ENCODE results near the gene PPARG.

Gene PPARG

GRCh38 chr3:12395349-12396012 is 106.6 kb downstream of the PPARG start:
- CTCF ChIA-PET = interaction anchor here (0.6 kb wide), 1 partner anchor 209 kb away, joined by 3 read pairs; no protein-coding TSS in a partner anchor
- TF ChIP-seq SP1 (IDR thresholded peaks at IDR 0.05) (no peak), FOXK2 (IDR thresholded peaks at IDR 0.05) (no peak), FOXM1 (IDR thresholded peaks at IDR 0.05; ENCODE audit: borderline replicate concordance) (no peak), HDGF (IDR thresholded peaks at IDR 0.05; ENCODE audit: borderline replicate concordance) (no peak), NFRKB (IDR thresholded peaks at IDR 0.05) (no peak), BHLHE40 (IDR thresholded peaks at IDR 0.05; ENCODE audit: borderline replicate concordance) (no peak)
- no peak for DNase-seq (ENCODE audit: extremely low spot score)
- POLR2A ChIA-PET = interaction anchor here (1.4 kb wide), 1 partner anchor 89 kb away, joined by 4 read pairs; the partner anchor contains the start of gene TSEN2

DNA sequence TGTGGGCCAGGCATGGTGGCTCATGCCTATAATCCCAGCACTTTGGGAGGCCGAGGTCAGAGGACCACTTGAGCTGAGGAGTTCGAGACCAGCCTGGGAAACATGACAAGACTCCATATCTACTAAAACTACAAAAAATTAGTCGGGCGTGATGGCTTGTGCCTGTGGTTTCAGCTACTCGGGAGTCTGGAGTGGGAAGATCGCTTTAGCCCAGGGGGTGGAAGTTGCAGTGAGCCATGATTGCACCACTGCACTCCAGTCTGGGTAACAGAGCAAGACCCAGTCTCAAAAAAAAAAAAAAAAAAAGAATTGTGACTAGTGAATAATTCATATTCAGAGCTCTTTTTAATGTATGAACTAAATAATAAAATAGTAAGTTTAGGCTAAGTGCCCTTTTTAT is 107.6 kb downstream of the PPARG start:
- ChIA-PET CTCF (interaction anchor here (1.6 kb wide), 1 partner anchor 10 kb away, joined by 3 read pairs; no protein-coding TSS in a partner anchor), POLR2A (no interaction called here)
- no peak for DNase-seq (ENCODE audit: extremely low spot score)
- TF ChIP-seq SUZ12 (IDR thresholded peaks at IDR 0.05) (no peak), CTBP1 (IDR thresholded peaks at IDR 0.05; ENCODE audit: borderline replicate concordance) (no peak), HDGF (IDR thresholded peaks at IDR 0.05; ENCODE audit: borderline replicate concordance) (no peak), ZNF384 (IDR thresholded peaks at IDR 0.05) (no peak), ARNT (IDR thresholded peaks at IDR 0.05) (no peak)
- TF ChIP-seq, protein P1, sequence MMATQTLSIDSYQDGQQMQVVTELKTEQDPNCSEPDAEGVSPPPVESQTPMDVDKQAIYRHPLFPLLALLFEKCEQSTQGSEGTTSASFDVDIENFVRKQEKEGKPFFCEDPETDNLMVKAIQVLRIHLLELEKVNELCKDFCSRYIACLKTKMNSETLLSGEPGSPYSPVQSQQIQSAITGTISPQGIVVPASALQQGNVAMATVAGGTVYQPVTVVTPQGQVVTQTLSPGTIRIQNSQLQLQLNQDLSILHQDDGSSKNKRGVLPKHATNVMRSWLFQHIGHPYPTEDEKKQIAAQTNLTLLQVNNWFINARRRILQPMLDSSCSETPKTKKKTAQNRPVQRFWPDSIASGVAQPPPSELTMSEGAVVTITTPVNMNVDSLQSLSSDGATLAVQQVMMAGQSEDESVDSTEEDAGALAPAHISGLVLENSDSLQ (IDR thresholded peaks at IDR 0.05) = no peak

GRCh38 chr3:12399226-12399625 is 110.4 kb downstream of the PPARG start:
- ChIA-PET CTCF (no interaction called here), POLR2A (no interaction called here)
- TF ChIP-seq ARNT (IDR thresholded peaks at IDR 0.05) = no peak
- no peak for DNase-seq (ENCODE audit: extremely low spot score)

GRCh38 chr3:12400616-12401194 is 111.8 kb downstream of the PPARG start:
- POLR2A ChIA-PET = no interaction called here
- no peak for TF ChIP-seq SP1 (IDR thresholded peaks at IDR 0.05)
- TF ChIP-seq, protein P1 (IDR thresholded peaks at IDR 0.05) = no peak
- no peak for TF ChIP-seq ELF4 (IDR thresholded peaks at IDR 0.05)
- no peak for TF ChIP-seq BHLHE40 (IDR thresholded peaks at IDR 0.05; ENCODE audit: borderline replicate concordance)
- no peak for TF ChIP-seq CTBP1 (IDR thresholded peaks at IDR 0.05; ENCODE audit: borderline replicate concordance)
- TF ChIP-seq LEF1 (IDR thresholded peaks at IDR 0.05; ENCODE audit: borderline replicate concordance) = no peak
- TF ChIP-seq L3MBTL2 (conservative IDR thresholded peaks at IDR 0.05) = no peak
- no peak for TF ChIP-seq TARDBP (IDR thresholded peaks at IDR 0.05)
- no peak for TF ChIP-seq NFRKB (IDR thresholded peaks at IDR 0.05)
- no peak for TF ChIP-seq FOXA1 (IDR thresholded peaks at IDR 0.05)
- CTCF ChIA-PET = no interaction called here
- no peak for DNase-seq (ENCODE audit: extremely low spot score)

DNA sequence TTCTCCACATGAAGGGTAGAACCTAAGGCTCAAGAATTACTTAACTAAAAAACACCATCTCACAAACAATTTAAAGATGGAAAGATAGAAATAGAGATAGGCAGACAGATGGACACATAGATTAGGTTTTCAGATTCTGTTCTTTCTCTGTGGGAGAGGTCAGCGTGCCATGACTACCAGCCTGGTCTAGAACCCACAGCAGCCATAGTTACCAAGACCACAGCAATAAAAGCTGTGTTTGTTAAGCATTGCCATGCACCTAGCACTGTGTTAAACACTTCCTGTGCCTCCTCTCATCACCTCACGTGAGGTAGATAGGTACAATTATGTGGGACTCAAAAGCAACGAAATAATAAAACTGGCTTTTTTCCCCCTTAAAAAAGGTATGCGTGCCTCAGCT is 112.3 kb downstream of the PPARG start:
- ChIA-PET POLR2A (no interaction called here), CTCF (no interaction called here)
- TF ChIP-seq SP1 (IDR thresholded peaks at IDR 0.05) = no peak
- no peak for TF ChIP-seq NFRKB (IDR thresholded peaks at IDR 0.05)
- no peak for TF ChIP-seq FOXK2 (IDR thresholded peaks at IDR 0.05)
- TF ChIP-seq LEF1 (IDR thresholded peaks at IDR 0.05; ENCODE audit: borderline replicate concordance) = no peak
- no peak for TF ChIP-seq ARNT (IDR thresholded peaks at IDR 0.05)
- no peak for TF ChIP-seq CTBP1 (IDR thresholded peaks at IDR 0.05; ENCODE audit: borderline replicate concordance)
- TF ChIP-seq SUZ12 (IDR thresholded peaks at IDR 0.05) = no peak
- no peak for TF ChIP-seq BHLHE40 (IDR thresholded peaks at IDR 0.05; ENCODE audit: borderline replicate concordance)
- no peak for TF ChIP-seq TARDBP (IDR thresholded peaks at IDR 0.05)
- no peak for TF ChIP-seq ELF4 (IDR thresholded peaks at IDR 0.05)
- no peak for TF ChIP-seq FOXM1 (IDR thresholded peaks at IDR 0.05; ENCODE audit: borderline replicate concordance)
- TF ChIP-seq HDGF (IDR thresholded peaks at IDR 0.05; ENCODE audit: borderline replicate concordance) = no peak
- no peak for TF ChIP-seq ZNF384 (IDR thresholded peaks at IDR 0.05)
- TF ChIP-seq, protein P1 (IDR thresholded peaks at IDR 0.05) = no peak
- no peak for TF ChIP-seq L3MBTL2 (conservative IDR thresholded peaks at IDR 0.05)
- no peak for DNase-seq (ENCODE audit: extremely low spot score)

GRCh38 chr3:12405432-12406272 is 116.8 kb downstream of the PPARG start:
- no peak for TF ChIP-seq LEF1 (IDR thresholded peaks at IDR 0.05; ENCODE audit: borderline replicate concordance)
- no peak for TF ChIP-seq ZNF384 (IDR thresholded peaks at IDR 0.05)
- no peak for TF ChIP-seq ELF4 (IDR thresholded peaks at IDR 0.05)
- peak; percentile 89 for TF ChIP-seq BHLHE40 (IDR thresholded peaks at IDR 0.05; ENCODE audit: borderline replicate concordance)
- no peak for TF ChIP-seq TARDBP (IDR thresholded peaks at IDR 0.05)
- TF ChIP-seq FOXA1 (IDR thresholded peaks at IDR 0.05) = no peak
- TF ChIP-seq NFRKB (IDR thresholded peaks at IDR 0.05) = peak; percentile 98
- peak; percentile 100 for TF ChIP-seq FOXK2 (IDR thresholded peaks at IDR 0.05)
- TF ChIP-seq L3MBTL2 (conservative IDR thresholded peaks at IDR 0.05) = no peak
- no peak for TF ChIP-seq SP1 (IDR thresholded peaks at IDR 0.05)
- no peak for TF ChIP-seq FOXM1 (IDR thresholded peaks at IDR 0.05; ENCODE audit: borderline replicate concordance)
- no peak for TF ChIP-seq ARNT (IDR thresholded peaks at IDR 0.05)
- peak; percentile 99 for TF ChIP-seq SUZ12 (IDR thresholded peaks at IDR 0.05)
- TF ChIP-seq, protein P1 (IDR thresholded peaks at IDR 0.05) = no peak; the same call in 1 of the 2 replicates
- TF ChIP-seq HDGF (IDR thresholded peaks at IDR 0.05; ENCODE audit: borderline replicate concordance) = no peak
- no peak for TF ChIP-seq CTBP1 (IDR thresholded peaks at IDR 0.05; ENCODE audit: borderline replicate concordance)
- CTCF ChIA-PET = no interaction called here
- POLR2A ChIA-PET = no interaction called here
- DNase-seq (ENCODE audit: extremely low spot score) = no peak

Data from HEK293T (cell line).